ENCODE data around the gene HDLBP.

Gene HDLBP

GRCh38 chr2:241229563-241230401 is 85.7 kb downstream of the HDLBP start:
- H3K36me3 Mint-ChIP-seq = peaks cover 5% of the 10 kb centered on the region
- no peak overlapping the region for H3K27ac Mint-ChIP-seq
- no peaks in the 10 kb centered on the region for H3K9me3 Mint-ChIP-seq (ENCODE audit: low read depth)
- H3K4me3 Mint-ChIP-seq = no peak overlapping the region
- H3K27me3 Mint-ChIP-seq = no peaks in the 10 kb centered on the region
- no peaks in the 10 kb centered on the region for H3K4me1 Mint-ChIP-seq (ENCODE audit: low read depth)

- peaks cover 1% of the 10 kb centered on the region for H3K4me1 Mint-ChIP-seq (ENCODE audit: low read depth)
- H3K27ac Mint-ChIP-seq = no peak overlapping the region
- H3K9me3 Mint-ChIP-seq (ENCODE audit: low read depth) = no peaks in the 10 kb centered on the region
- H3K4me3 Mint-ChIP-seq = no peak overlapping the region
- no peaks in the 10 kb centered on the region for H3K27me3 Mint-ChIP-seq
- peaks cover 5% of the 10 kb centered on the region for H3K36me3 Mint-ChIP-seq
Observed at GRCh38 chr2:241228860-241229516, 86.5 kb downstream of the HDLBP start.

DNA sequence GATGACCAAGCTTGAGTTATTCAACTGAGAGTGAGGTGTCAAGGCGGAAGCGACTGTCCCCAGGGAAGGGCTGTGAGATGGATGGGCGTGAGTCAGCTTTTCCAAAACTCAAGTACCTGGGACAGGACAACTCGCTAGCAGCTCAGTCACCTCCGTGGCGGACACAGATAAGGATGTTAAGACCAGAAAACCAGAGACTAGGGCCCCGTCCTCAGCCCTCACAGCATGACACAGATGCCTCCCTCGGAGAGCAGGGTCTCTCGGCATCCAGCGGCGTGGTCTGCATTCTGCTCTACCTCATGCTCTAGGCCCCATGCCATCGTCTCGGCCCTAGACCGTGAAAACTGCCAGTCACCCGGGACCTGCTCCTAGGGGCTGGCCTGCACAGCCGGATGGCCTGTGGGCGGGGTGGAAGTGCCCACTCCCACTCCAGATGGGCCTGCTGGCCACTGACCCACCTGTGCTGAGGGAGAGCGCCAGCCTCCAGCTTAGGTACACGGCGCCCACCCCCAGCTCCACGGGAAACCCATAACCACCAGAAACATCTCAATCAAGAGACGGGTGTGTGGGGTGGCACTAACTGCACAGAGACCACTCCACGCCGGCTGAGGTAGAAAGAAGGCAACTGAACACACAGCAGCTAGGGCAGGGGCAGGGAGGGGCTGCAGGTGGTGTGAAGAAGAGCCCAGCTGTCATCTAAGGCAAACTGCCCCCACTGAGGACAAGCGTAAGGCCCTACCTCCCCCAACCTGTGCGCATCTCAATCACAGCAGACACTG is 87.2 kb downstream of the HDLBP start:
- H3K4me3 Mint-ChIP-seq = no peak overlapping the region
- no peaks in the 10 kb centered on the region for H3K27me3 Mint-ChIP-seq
- H3K9me3 Mint-ChIP-seq (ENCODE audit: low read depth) = no peaks in the 10 kb centered on the region
- H3K36me3 Mint-ChIP-seq = peaks cover 5% of the 10 kb centered on the region
- no peak overlapping the region for H3K27ac Mint-ChIP-seq
- H3K4me1 Mint-ChIP-seq (ENCODE audit: low read depth) = peaks cover 2% of the 10 kb centered on the region

DNA sequence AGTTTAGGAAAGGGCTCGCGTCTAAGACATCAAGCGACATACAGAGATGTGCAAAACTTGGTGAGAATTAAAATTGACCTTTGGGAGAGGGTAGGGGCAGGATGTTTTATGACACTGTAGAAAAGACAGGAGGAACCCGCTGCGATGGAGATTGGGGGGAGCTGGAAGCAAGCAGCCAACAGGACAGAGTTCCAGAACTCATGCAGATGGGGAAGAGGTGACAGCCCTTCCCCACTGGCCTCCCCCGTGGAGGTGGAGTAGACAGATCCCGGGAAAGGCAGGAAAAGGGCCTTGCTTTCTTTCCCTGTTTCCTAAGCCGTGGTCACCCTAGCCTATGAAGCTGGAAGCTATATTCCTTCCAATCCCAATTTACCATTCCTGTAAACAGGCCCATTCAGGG is 87.9 kb downstream of the HDLBP start:
- peaks cover 5% of the 10 kb centered on the region for H3K36me3 Mint-ChIP-seq
- no peak overlapping the region for H3K4me3 Mint-ChIP-seq
- no peaks in the 10 kb centered on the region for H3K27me3 Mint-ChIP-seq
- no peaks in the 10 kb centered on the region for H3K9me3 Mint-ChIP-seq (ENCODE audit: low read depth)
- no peak overlapping the region for H3K27ac Mint-ChIP-seq
- peaks cover 3% of the 10 kb centered on the region for H3K4me1 Mint-ChIP-seq (ENCODE audit: low read depth)

- no peak overlapping the region for H3K27ac Mint-ChIP-seq
- H3K36me3 Mint-ChIP-seq = peaks cover 5% of the 10 kb centered on the region
- no peak overlapping the region for H3K4me3 Mint-ChIP-seq
- H3K27me3 Mint-ChIP-seq = no peaks in the 10 kb centered on the region
- H3K4me1 Mint-ChIP-seq (ENCODE audit: low read depth) = peaks cover 3% of the 10 kb centered on the region
- no peaks in the 10 kb centered on the region for H3K9me3 Mint-ChIP-seq (ENCODE audit: low read depth)
Observed at GRCh38 chr2:241226723-241227572, 88.5 kb downstream of the HDLBP start.

DNA sequence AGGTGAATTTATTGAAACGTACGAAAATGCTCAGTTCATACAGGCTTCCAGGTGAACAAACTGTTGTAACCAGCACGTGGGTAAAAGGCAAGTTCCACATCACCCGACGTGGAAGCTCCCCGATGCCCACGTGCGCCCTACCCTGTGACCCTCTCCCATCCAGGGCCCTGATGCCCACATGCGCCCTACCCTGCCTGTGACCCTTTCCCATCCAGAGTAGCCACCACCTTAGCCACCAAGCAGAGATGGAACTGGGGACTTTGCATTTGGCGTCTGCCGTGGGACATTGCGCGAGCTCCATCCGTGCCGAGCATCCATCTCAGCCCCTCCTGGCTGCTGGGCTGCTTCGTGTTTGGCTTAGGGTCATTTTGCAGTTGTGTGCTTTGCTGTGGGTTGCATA is 89.5 kb downstream of the HDLBP start:
- Mint-ChIP-seq H3K9me3 (ENCODE audit: low read depth) (no peaks in the 10 kb centered on the region), H3K36me3 (peaks cover 5% of the 10 kb centered on the region), H3K27me3 (no peaks in the 10 kb centered on the region), H3K4me1 (ENCODE audit: low read depth) (peaks cover 3% of the 10 kb centered on the region), H3K4me3 (no peak overlapping the region), H3K27ac (peak overlapping the region; percentile 8)

DNA sequence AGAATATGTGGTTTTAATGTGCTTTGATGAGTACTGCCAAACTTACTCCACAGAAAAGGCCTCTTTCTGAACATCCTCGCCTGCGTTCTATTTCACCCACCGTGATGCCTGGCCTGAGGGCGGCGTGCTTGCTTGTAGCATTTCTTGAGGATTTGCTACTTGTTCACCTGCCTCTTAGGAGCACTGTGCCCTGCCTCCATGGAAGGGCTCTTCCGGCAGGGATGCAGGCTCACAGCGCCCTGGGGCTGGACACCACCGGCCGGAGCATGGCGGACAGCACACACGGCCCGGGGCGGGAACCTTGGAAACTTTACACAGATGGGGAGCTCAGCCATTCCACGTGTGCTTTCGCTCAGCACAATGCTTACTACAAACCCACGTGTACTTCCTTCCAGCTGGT is 89.9 kb downstream of the HDLBP start:
- Mint-ChIP-seq H3K9me3 (ENCODE audit: low read depth) (no peaks in the 10 kb centered on the region), H3K36me3 (peaks cover 5% of the 10 kb centered on the region), H3K4me1 (ENCODE audit: low read depth) (peaks cover 3% of the 10 kb centered on the region), H3K27ac (no peak overlapping the region), H3K27me3 (no peaks in the 10 kb centered on the region), H3K4me3 (no peak overlapping the region)

- Mint-ChIP-seq H3K9me3 (ENCODE audit: low read depth) (no peaks in the 10 kb centered on the region), H3K4me3 (no peak overlapping the region), H3K27ac (no peak overlapping the region), H3K27me3 (no peaks in the 10 kb centered on the region), H3K4me1 (ENCODE audit: low read depth) (peaks cover 3% of the 10 kb centered on the region), H3K36me3 (peaks cover 5% of the 10 kb centered on the region)
Observed at GRCh38 chr2:241224851-241225438, 90.5 kb downstream of the HDLBP start.

- Mint-ChIP-seq H3K27ac (peak overlapping the region; percentile 54), H3K9me3 (ENCODE audit: low read depth) (no peaks in the 10 kb centered on the region), H3K27me3 (no peaks in the 10 kb centered on the region), H3K36me3 (peaks cover 4% of the 10 kb centered on the region), H3K4me3 (no peak overlapping the region), H3K4me1 (ENCODE audit: low read depth) (peaks cover 5% of the 10 kb centered on the region)
Observed at GRCh38 chr2:241224018-241224850, 91.2 kb downstream of the HDLBP start.

DNA sequence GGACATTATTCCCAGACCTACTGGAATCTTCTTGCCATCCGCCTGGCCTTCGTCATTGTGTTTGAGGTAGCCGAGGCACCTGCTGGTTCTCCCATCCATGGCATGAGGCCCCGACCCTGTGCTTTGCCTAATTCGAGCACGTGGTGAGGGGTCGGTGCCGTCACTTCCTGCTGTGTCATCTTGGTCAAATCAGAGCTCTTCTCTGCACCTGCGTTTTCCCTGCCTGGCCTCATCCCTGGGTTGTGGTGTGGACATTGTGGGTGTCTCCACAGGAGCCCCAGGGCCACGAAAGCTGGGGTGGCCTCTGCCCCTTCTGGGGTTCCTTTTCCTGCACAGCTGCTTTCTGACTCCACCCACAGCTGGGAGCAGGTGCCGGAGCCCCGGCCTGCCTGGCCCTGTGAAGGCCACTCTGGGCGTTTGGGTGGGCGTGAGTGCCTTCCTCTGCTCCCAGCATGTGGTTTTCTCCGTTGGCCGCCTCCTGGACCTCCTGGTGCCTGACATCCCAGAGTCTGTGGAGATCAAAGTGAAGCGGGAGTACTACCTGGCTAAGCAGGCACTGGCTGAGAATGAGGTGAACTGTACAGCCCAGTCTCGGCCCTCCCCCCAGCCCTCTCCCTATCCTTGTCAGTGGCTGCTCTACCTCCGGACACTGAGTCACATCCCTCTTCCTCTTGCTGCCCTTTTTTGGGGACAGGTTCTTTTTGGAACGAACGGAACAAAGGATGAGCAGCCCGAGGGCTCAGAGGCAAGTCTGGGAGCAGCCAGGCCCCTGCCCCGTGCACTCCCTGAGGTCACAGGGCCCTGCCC is 92.1 kb downstream of the HDLBP start:
- Mint-ChIP-seq H3K27ac (no peak overlapping the region), H3K36me3 (peaks cover 2% of the 10 kb centered on the region), H3K27me3 (no peaks in the 10 kb centered on the region), H3K4me3 (no peak overlapping the region), H3K4me1 (ENCODE audit: low read depth) (peaks cover 13% of the 10 kb centered on the region), H3K9me3 (ENCODE audit: low read depth) (no peaks in the 10 kb centered on the region)

GRCh38 chr2:241219856-241220356 is 95.6 kb downstream of the HDLBP start:
- Mint-ChIP-seq H3K4me3 (peak overlapping the region; percentile 25), H3K27ac (no peak overlapping the region), H3K9me3 (ENCODE audit: low read depth) (no peaks in the 10 kb centered on the region), H3K36me3 (no peaks in the 10 kb centered on the region), H3K27me3 (no peaks in the 10 kb centered on the region), H3K4me1 (ENCODE audit: low read depth) (peaks cover 15% of the 10 kb centered on the region)

- H3K4me1 Mint-ChIP-seq (ENCODE audit: low read depth) = peaks cover 14% of the 10 kb centered on the region
- no peaks in the 10 kb centered on the region for H3K9me3 Mint-ChIP-seq (ENCODE audit: low read depth)
- peak overlapping the region; percentile 88 for H3K4me3 Mint-ChIP-seq
- H3K36me3 Mint-ChIP-seq = no peaks in the 10 kb centered on the region
- H3K27me3 Mint-ChIP-seq = no peaks in the 10 kb centered on the region
- peak overlapping the region; percentile 2 for H3K27ac Mint-ChIP-seq
Observed at GRCh38 chr2:241219030-241219382, 96.5 kb downstream of the HDLBP start.
